ENCODE measurements around the gene TOR2A.

Gene TOR2A

GRCh38 chr9:127749090-127749787 is 14.1 kb upstream of the TOR2A start:
- DNase-seq: no peak
- in situ Hi-C loops (cut with MboI; ENCODE audit: low pct_unique_long_range_greater_than_20kb, low sequenced_read_pairs): no loop called here

- DNase-seq: no peak
- in situ Hi-C loops (cut with MboI; ENCODE audit: low pct_unique_long_range_greater_than_20kb, low sequenced_read_pairs): no loop called here
These were observed 12.0 kb upstream of the TOR2A start for GRCh38 chr9:127746959-127747569.

- no peak for DNase-seq
- in situ Hi-C loops (cut with MboI; ENCODE audit: low pct_unique_long_range_greater_than_20kb, low sequenced_read_pairs): no loop called here
These were observed 9.5 kb upstream of the TOR2A start for GRCh38 chr9:127744398-127745110.

- DNase-seq: no peak
- in situ Hi-C loops (cut with MboI; ENCODE audit: low pct_unique_long_range_greater_than_20kb, low sequenced_read_pairs): no loop called here
These were observed 7.5 kb upstream of the TOR2A start for GRCh38 chr9:127742435-127743088.

- in situ Hi-C loops (cut with MboI; ENCODE audit: low pct_unique_long_range_greater_than_20kb, low sequenced_read_pairs): no loop called here
- DNase-seq: no peak
These were observed 6.8 kb upstream of the TOR2A start for GRCh38 chr9:127741831-127742434.

GRCh38 chr9:127739614-127740330 is 4.7 kb upstream of the TOR2A start:
- no peak for DNase-seq
- in situ Hi-C loops (cut with MboI; ENCODE audit: low pct_unique_long_range_greater_than_20kb, low sequenced_read_pairs): no loop called here

GRCh38 chr9:127738666-127739065 is 3.6 kb upstream of the TOR2A start:
- no peak for DNase-seq
- in situ Hi-C loops (cut with MboI; ENCODE audit: low pct_unique_long_range_greater_than_20kb, low sequenced_read_pairs): no loop called here

GRCh38 chr9:127735530-127736185 is 564 bp upstream of the TOR2A start:
- in situ Hi-C loops (cut with MboI; ENCODE audit: low pct_unique_long_range_greater_than_20kb, low sequenced_read_pairs): no loop called here
- no peak for DNase-seq

- in situ Hi-C loops (cut with MboI; ENCODE audit: low pct_unique_long_range_greater_than_20kb, low sequenced_read_pairs): no loop called here
- DNase-seq: no peak
These were observed 797 bp downstream of the TOR2A start for GRCh38 chr9:127734247-127734746.

GRCh38 chr9:127733614-127734013 is 1.5 kb downstream of the TOR2A start:
- DNase-seq: peak; percentile 24

GRCh38 chr9:127732444-127732843 is 2.6 kb downstream of the TOR2A start:
- in situ Hi-C loops (cut with MboI; ENCODE audit: low pct_unique_long_range_greater_than_20kb, low sequenced_read_pairs): no loop called here
- no peak for DNase-seq

More at GRCh38 chr9:127733614-127734013, 1.5 kb downstream of the TOR2A start:
- in situ Hi-C loops (cut with MboI; ENCODE audit: low pct_unique_long_range_greater_than_20kb, low sequenced_read_pairs): no loop called here

GRCh38 chr9:127731938-127732337 is 3.2 kb downstream of the TOR2A start:
- in situ Hi-C loops (cut with MboI; ENCODE audit: low pct_unique_long_range_greater_than_20kb, low sequenced_read_pairs): no loop called here
- no peak for DNase-seq

- DNase-seq: no peak
- in situ Hi-C loops (cut with MboI; ENCODE audit: low pct_unique_long_range_greater_than_20kb, low sequenced_read_pairs): no loop called here
These were observed 4.2 kb downstream of the TOR2A start for GRCh38 chr9:127730799-127731410.

GRCh38 chr9:127730262-127730661 is 4.8 kb downstream of the TOR2A start:
- in situ Hi-C loops (cut with MboI; ENCODE audit: low pct_unique_long_range_greater_than_20kb, low sequenced_read_pairs): no loop called here
- no peak for DNase-seq

GRCh38 chr9:127729522-127730256 is 5.4 kb downstream of the TOR2A start:
- no peak for DNase-seq
- in situ Hi-C loops (cut with MboI; ENCODE audit: low pct_unique_long_range_greater_than_20kb, low sequenced_read_pairs): no loop called here

- in situ Hi-C loops (cut with MboI; ENCODE audit: low pct_unique_long_range_greater_than_20kb, low sequenced_read_pairs): no loop called here
- no peak for DNase-seq
These were observed 6.3 kb downstream of the TOR2A start for GRCh38 chr9:127728808-127729207.

- in situ Hi-C loops (cut with MboI; ENCODE audit: low pct_unique_long_range_greater_than_20kb, low sequenced_read_pairs): no loop called here
- no peak for DNase-seq
These were observed 8.2 kb downstream of the TOR2A start for GRCh38 chr9:127726871-127727270.

Measured in KBM-7 (cell line).